Smooth muscle cell (in vitro differentiated cells): ENCODE data around the gene RASGRP2. TPM values are rescaled to one million over a fixed set of nuclear protein-coding genes. Genes with fewer than 3 reads are reported as not detected.

Experiments
- DNase-seq: peaks from one replicate; lab custom pipeline; 2025; ENCODE audit not compliant: unreplicated experiment; lab: John Stamatoyannopoulos, UW
- H2AFZ ChIP-seq: fragments of 200-600 bp; sonication (generic); 2 replicates; pipeline ENCODE4 v1.6.0; 2016; ENCODE audit warnings: antibody characterized with exemption, low read depth, mild to moderate bottlenecking
- H3F3A ChIP-seq: fragments of 200-600 bp; sonication (generic); 2 replicates; pipeline ENCODE4 v1.6.0; 2017; ENCODE audit warnings: antibody characterized with exemption, low read depth
- H3K27ac ChIP-seq: fragments of 200-600 bp; sonication (generic); 2 replicates; pipeline ENCODE4 v1.5.1; 2016; ENCODE audit warnings: low read depth, mild to moderate bottlenecking
- H3K27me3 ChIP-seq: fragments of 200-600 bp; sonication (generic); 2 replicates; pipeline ENCODE4 v1.6.1; 2016; ENCODE audit warnings: low read depth, mild to moderate bottlenecking
- H3K36me3 ChIP-seq: fragments of 200-600 bp; sonication (generic); 2 replicates; pipeline ENCODE4 v1.5.1; 2016; ENCODE audit warnings: low read depth
- H3K4me1 ChIP-seq: fragments of 200-600 bp; sonication (generic); 2 replicates; pipeline ENCODE4 v1.5.1; 2016; ENCODE audit warnings: low read depth
- H3K4me2 ChIP-seq: fragments of 200-600 bp; sonication (generic); 2 replicates; pipeline ENCODE4 v1.6.0; 2016; ENCODE audit warnings: mild to moderate bottlenecking
- H3K4me3 ChIP-seq: fragments of 200-600 bp; sonication (generic); 2 replicates; pipeline ENCODE4 v1.5.1; 2016; ENCODE audit warnings: mild to moderate bottlenecking
- H3K79me2 ChIP-seq: fragments of 200-600 bp; sonication (generic); 2 replicates; pipeline ENCODE4 v1.6.0; 2016; ENCODE audit warnings: low read depth, mild to moderate bottlenecking
- H3K9ac ChIP-seq: fragments of 200-600 bp; sonication (generic); 2 replicates; pipeline ENCODE4 v1.6.0; 2016; ENCODE audit warnings: low read depth
- H3K9me3 ChIP-seq: fragments of 200-600 bp; sonication (generic); replicated peaks from 2 replicates; pipeline ENCODE4 v1.5.1; 2016; ENCODE audit warnings: low read depth
- H4K20me1 ChIP-seq: fragments of 200-600 bp; sonication (generic); 2 replicates; pipeline ENCODE4 v1.6.0; 2016; ENCODE audit warnings: low read depth
- CTCF ChIP-seq: fragments of 200-600 bp; sonication (generic); IDR thresholded peaks from 2 replicates; pipeline ENCODE4 v1.5.1; 2017; ENCODE audit warnings: borderline replicate concordance, mild to moderate bottlenecking, antibody characterized with exemption; ENCODE audit not compliant: insufficient read depth, poor library complexity, severe bottlenecking
- WGBS: methylation state at CpG from one replicate; pipeline ENCODE4 v1.1.7; 2016; ENCODE audit warnings: low lambda C conversion rate; 5-methylcytosine and 5-hydroxymethylcytosine counted together
- polyA plus RNA-seq: library from polyadenylated mRNA; unstranded; fragments of >200 nt; fragmentation: Nextera tagmentation; extraction: Ambion mirVana; gene quantifications from 2 replicates; pipeline ENCODE4 v1.2.1, GENCODE V29; 2016
- total RNA-seq: library from RNA; depleted of rRNA; stranded (reverse); fragments of >200 nt; gene quantifications from 2 replicates; pipeline ENCODE4 v1.2.3, GENCODE V29; 2014

Gene RASGRP2
- total and polyA plus RNA-seq, 2 experiments from 2014 or later = 0.78 to 2.9 TPM

DNA sequence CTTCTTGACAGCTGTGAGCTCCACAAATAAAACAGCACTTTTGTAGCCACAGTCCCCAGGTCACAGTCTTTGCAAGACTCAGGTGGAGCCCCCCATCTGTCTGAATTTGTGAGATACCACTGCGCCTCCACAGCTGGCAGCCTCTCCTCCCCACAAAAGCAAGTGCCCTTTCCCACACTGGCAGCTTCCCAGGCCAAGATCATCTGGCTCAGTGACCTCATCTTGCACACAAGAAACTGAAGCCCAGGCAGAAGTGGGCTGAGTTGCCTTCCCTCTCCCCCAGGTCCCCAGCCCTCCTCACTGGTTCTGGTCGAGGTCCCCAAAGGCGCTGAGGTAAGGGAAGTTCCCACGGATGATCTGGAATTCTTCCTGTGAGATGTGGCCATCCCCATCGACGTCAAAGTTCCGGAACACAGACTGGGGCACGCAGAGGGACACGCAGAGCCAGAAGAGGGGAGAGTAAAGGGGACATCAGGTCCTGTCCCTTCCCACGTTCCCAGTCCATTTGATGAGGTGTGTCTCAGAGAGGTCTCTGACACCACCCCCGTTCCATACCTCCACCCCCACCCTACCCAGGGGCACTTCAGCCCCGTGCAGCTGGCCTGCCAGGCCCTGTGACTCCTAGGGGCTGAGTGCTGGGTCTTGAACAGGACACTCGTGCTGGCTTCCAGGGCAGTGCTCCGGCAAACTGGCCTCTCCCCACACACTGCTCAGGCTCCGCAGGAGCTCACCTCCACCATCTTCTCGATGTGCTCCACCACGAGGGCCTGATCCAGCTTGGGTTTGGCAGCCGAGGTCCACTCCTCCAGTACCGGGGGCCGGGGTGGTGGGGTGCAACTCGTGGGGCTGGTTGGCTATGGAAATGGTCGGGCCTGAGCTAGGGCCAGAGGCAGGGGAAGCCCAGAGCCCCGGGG, 8.9 kb downstream of the RASGRP2 start:
- WGBS = 88% methylated on average over 23 of the region's 23 CpGs
- H3K4me2 ChIP-seq = no peak overlapping the region
- H2AFZ ChIP-seq = no peak overlapping the region
- H3K9ac ChIP-seq = no peak overlapping the region
- no peaks in the 10 kb centered on the region for H4K20me1 ChIP-seq
- no peaks in the 10 kb centered on the region for H3F3A ChIP-seq
- no peaks in the 10 kb centered on the region for H3K36me3 ChIP-seq
- no peaks in the 10 kb centered on the region for H3K27me3 ChIP-seq
- no peaks in the 10 kb centered on the region for H3K79me2 ChIP-seq
- TF ChIP-seq CTCF = no peak
- no peaks in the 10 kb centered on the region for H3K9me3 ChIP-seq
- DNase-seq = no peak
- H3K4me1 ChIP-seq = no peaks in the 10 kb centered on the region
- H3K27ac ChIP-seq = no peak overlapping the region
- no peak overlapping the region for H3K4me3 ChIP-seq

DNA sequence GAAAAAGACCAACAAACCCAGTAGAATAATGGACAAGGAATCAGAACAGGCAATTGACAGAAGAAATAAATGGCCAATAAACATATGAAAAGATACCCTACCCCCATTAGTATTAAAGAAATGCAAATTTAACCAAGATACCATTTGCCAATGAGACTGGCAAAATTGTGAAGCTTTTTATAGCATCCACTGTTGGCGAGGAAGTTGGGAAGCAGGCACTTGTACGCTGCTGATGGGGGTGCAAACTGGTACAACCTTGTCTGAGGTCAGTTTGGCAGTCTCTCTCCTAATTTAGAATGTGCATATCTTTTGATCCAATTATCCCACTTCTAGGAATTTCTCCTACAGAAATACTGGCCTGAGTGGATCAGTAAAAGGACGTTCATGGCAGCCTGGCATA, 12.3 kb downstream of the RASGRP2 start:
- H3F3A ChIP-seq = no peaks in the 10 kb centered on the region
- H3K9me3 ChIP-seq = no peaks in the 10 kb centered on the region
- H3K36me3 ChIP-seq = no peaks in the 10 kb centered on the region
- no peaks in the 10 kb centered on the region for H3K4me1 ChIP-seq
- no peaks in the 10 kb centered on the region for H4K20me1 ChIP-seq
- DNase-seq = no peak
- H3K4me2 ChIP-seq = no peak overlapping the region
- no peak overlapping the region for H3K9ac ChIP-seq
- no peak overlapping the region for H3K27ac ChIP-seq
- no peaks in the 10 kb centered on the region for H3K79me2 ChIP-seq
- 97% methylated on average over 3 of the region's 3 CpGs for WGBS
- H3K4me3 ChIP-seq = no peak overlapping the region
- TF ChIP-seq CTCF = no peak
- H2AFZ ChIP-seq = no peak overlapping the region
- H3K27me3 ChIP-seq = no peaks in the 10 kb centered on the region

GRCh38 chr11:64729851-64730382, 14.0 kb downstream of the RASGRP2 start:
- Histone ChIP-seq H3K79me2 (no peaks in the 10 kb centered on the region), H3K27ac (no peak overlapping the region), H2AFZ (no peak overlapping the region), H3K27me3 (no peaks in the 10 kb centered on the region), H3K4me3 (no peak overlapping the region), H3K4me2 (no peak overlapping the region), H3K9ac (no peak overlapping the region), H3K9me3 (no peaks in the 10 kb centered on the region), H3K36me3 (no peaks in the 10 kb centered on the region), H3K4me1 (no peaks in the 10 kb centered on the region), H4K20me1 (no peaks in the 10 kb centered on the region), H3F3A (no peaks in the 10 kb centered on the region)
- no peak for TF ChIP-seq CTCF
- WGBS = 27% methylated on average over 16 of the region's 21 CpGs
- DNase-seq = no peak
